PC-9 (cell line): ENCODE results near the gene RPTOR.

ENCODE experiments used
- EZH2 ChIP-seq: fragments of 200-600 bp; sonication (generic); IDR thresholded peaks from 2 replicates; pipeline ENCODE4 v1.8.0; 2017; ENCODE audit warnings: antibody characterized with exemption, low read depth
- TF ChIP-seq, protein P1 (sequence below): fragments of 200-600 bp; sonication (generic); conservative IDR thresholded peaks from 2 replicates; pipeline ENCODE4 v1.6.1; 2017; ENCODE audit warnings: mixed run types, antibody characterized with exemption, mild to moderate bottlenecking, moderate library complexity

DNA sequence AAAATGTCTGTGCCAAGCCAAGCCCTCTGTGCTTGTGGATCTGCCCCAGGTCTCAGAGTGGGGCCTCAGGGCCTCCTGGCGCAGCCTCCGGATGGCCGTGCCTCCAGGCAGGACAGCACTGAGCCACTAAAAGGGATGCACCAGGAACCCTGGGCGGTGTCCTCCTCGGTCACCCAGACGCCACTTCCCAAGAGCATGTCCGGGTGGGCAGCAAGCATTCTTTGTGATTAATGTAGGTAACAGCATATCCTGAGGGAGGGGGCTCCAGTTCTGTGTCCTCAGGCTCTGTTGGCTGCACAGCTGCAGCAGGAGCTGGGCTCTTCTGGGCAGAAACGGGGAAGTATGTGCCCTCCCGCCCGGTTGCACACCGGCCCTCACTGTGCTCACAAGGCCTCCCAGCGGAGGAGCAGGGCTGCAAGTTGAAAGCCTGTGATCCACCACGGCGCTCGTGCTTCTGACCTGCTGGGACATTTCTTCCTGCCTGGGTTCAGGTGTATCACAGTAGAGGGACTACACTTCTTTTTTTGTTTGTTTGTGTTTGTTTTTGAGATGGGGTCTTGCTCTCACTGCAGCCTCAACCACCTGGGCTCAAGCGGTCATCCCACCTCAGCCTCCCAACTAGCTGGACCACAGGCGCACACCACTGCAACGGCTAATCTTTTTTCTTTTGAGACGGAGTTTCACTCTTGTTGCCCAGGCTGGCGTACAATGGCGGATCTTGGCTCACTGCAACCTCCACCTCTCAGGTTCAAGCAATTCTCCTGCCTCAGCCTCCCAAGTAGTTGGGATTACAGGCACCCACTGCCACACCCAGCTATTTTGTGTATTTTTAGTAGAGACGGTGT, 409.1 kb downstream of the RPTOR start:
- TF ChIP-seq, protein P1, sequence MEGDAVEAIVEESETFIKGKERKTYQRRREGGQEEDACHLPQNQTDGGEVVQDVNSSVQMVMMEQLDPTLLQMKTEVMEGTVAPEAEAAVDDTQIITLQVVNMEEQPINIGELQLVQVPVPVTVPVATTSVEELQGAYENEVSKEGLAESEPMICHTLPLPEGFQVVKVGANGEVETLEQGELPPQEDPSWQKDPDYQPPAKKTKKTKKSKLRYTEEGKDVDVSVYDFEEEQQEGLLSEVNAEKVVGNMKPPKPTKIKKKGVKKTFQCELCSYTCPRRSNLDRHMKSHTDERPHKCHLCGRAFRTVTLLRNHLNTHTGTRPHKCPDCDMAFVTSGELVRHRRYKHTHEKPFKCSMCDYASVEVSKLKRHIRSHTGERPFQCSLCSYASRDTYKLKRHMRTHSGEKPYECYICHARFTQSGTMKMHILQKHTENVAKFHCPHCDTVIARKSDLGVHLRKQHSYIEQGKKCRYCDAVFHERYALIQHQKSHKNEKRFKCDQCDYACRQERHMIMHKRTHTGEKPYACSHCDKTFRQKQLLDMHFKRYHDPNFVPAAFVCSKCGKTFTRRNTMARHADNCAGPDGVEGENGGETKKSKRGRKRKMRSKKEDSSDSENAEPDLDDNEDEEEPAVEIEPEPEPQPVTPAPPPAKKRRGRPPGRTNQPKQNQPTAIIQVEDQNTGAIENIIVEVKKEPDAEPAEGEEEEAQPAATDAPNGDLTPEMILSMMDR, result no peak
- no peak for TF ChIP-seq EZH2
